HEK293 (cell line): ENCODE data around the gene ERAP2.
"Not testable (repeated sequence)": the region's sequence is repeated elsewhere in the genome, so short reads cannot be mapped to it uniquely, and the experiment has no call there.

Source experiments
- CTCF ChIA-PET: fragments of 350-600 bp; formaldehyde crosslinking; extraction: SDS; loops from one replicate; lab custom pipeline; 2021; ENCODE audit warnings: antibody characterized with exemption; lab: Yijun Ruan, JAX
- POLR2A ChIA-PET: fragments of 300-600 bp; formaldehyde crosslinking; extraction: SDS; loops from one replicate; lab custom pipeline; 2020; ENCODE audit warnings: antibody characterized with exemption, inconsistent platforms; lab: Yijun Ruan, JAX
- H3K27ac ChIP-seq: fragments of 200-500 bp; sonication (Bioruptor generic); 2 replicates; pipeline ENCODE4 v1.5.1; 2014; ENCODE audit warnings: low read depth, low read length, control low read depth, inconsistent platforms; ENCODE audit errors: extremely low read depth
- H3K36me3 ChIP-seq, 2 experiments: fragments of 200-500 bp in 1 of 2; sonication (Bioruptor generic) in 1 of 2; 1 replicate in 1 of 2; 2 replicates in 1 of 2; pipeline ENCODE4 v1.5.1; 2014 to 2017; ENCODE audit warnings: inconsistent platforms in 2 of 2, low read length in 2 of 2; ENCODE audit not compliant: control insufficient read depth in 2 of 2, insufficient read depth in 1 of 2
- H3K4me1 ChIP-seq: fragments of 200-500 bp; sonication (Bioruptor generic); 2 replicates; pipeline ENCODE4 v1.5.1; 2014; ENCODE audit warnings: mild to moderate bottlenecking, low read length, inconsistent platforms; ENCODE audit not compliant: control insufficient read depth, insufficient read depth
- H3K4me3 ChIP-seq: 2 replicates; pipeline ENCODE4 v1.5.1; 2011; ENCODE audit warnings: low read depth, mild to moderate bottlenecking, control low read depth, low read length, moderate library complexity
- H3K9me3 ChIP-seq: fragments of 200-500 bp; sonication (Bioruptor generic); 2 replicates; pipeline ENCODE4 v1.5.1; 2014; ENCODE audit warnings: low read depth, low read length, inconsistent platforms; ENCODE audit not compliant: control insufficient read depth, insufficient read depth
- EGR2 ChIP-seq: fragments of 450-650 bp; formaldehyde crosslinking; IDR thresholded peaks from 2 replicates; pipeline ENCODE4 v1.5.1; 2016; ENCODE audit warnings: low read depth, missing biosample characterization, missing genetic modification characterization
- KLF16 ChIP-seq: fragments of 450-650 bp; formaldehyde crosslinking; IDR thresholded peaks from 2 replicates; pipeline ENCODE4 v1.5.1; 2017; ENCODE audit warnings: missing biosample characterization, missing genetic modification characterization
- OVOL3 ChIP-seq: fragments of 450-650 bp; formaldehyde crosslinking; IDR thresholded peaks from 2 replicates; pipeline ENCODE4 v1.5.1; 2016; ENCODE audit warnings: missing biosample characterization, missing genetic modification characterization
- REPIN1 ChIP-seq: fragments of 450-650 bp; formaldehyde crosslinking; IDR thresholded peaks from 2 replicates; pipeline ENCODE4 v1.5.1; 2017; ENCODE audit warnings: missing biosample characterization, missing genetic modification characterization, low read depth
- REST ChIP-seq: fragments of 450-650 bp; formaldehyde crosslinking; IDR thresholded peaks from 2 replicates; pipeline ENCODE4 v1.5.1; 2016; ENCODE audit warnings: missing biosample characterization, missing genetic modification characterization
- SALL2 ChIP-seq: fragments of 450-650 bp; formaldehyde crosslinking; IDR thresholded peaks from 2 replicates; pipeline ENCODE4 v1.5.0; 2017; ENCODE audit warnings: missing biosample characterization, mild to moderate bottlenecking, missing genetic modification characterization, borderline replicate concordance
- SP2 ChIP-seq: fragments of 450-650 bp; formaldehyde crosslinking; IDR thresholded peaks from 2 replicates; pipeline ENCODE4 v1.5.1; 2016; ENCODE audit warnings: missing biosample characterization, missing genetic modification characterization
- ZBTB11 ChIP-seq: fragments of 450-650 bp; formaldehyde crosslinking; conservative IDR thresholded peaks from 2 replicates; pipeline ENCODE4 v1.5.1; 2016; ENCODE audit warnings: low read depth, missing biosample characterization, missing genetic modification characterization
- ZBTB8A ChIP-seq: fragments of 450-650 bp; formaldehyde crosslinking; IDR thresholded peaks from 2 replicates; pipeline ENCODE4 v1.5.1; 2016; ENCODE audit warnings: missing biosample characterization, missing genetic modification characterization
- ZNF132 ChIP-seq: fragments of 450-650 bp; formaldehyde crosslinking; IDR thresholded peaks from 2 replicates; pipeline ENCODE4 v1.5.1; 2017; ENCODE audit warnings: missing biosample characterization, missing genetic modification characterization, borderline replicate concordance
- ZNF146 ChIP-seq: fragments of 450-650 bp; formaldehyde crosslinking; IDR thresholded peaks from 2 replicates; pipeline ENCODE4 v1.5.1; 2016; ENCODE audit warnings: missing biosample characterization, missing genetic modification characterization
- ZNF155 ChIP-seq: fragments of 450-650 bp; formaldehyde crosslinking; IDR thresholded peaks from 2 replicates; pipeline ENCODE4 v1.5.1; 2016; ENCODE audit warnings: missing biosample characterization, missing genetic modification characterization
- ZNF211 ChIP-seq: fragments of 450-650 bp; formaldehyde crosslinking; IDR thresholded peaks from 2 replicates; pipeline ENCODE4 v1.5.1; 2016; ENCODE audit warnings: low read depth, missing biosample characterization, missing genetic modification characterization
- ZNF324 ChIP-seq: fragments of 450-650 bp; formaldehyde crosslinking; IDR thresholded peaks from 2 replicates; pipeline ENCODE4 v1.5.1; 2016; ENCODE audit warnings: missing biosample characterization, missing genetic modification characterization
- ZNF398 ChIP-seq: fragments of 450-650 bp; formaldehyde crosslinking; IDR thresholded peaks from 2 replicates; pipeline ENCODE4 v1.5.1; 2017; ENCODE audit warnings: missing biosample characterization, missing genetic modification characterization
- ZNF423 ChIP-seq: fragments of 450-650 bp; formaldehyde crosslinking; IDR thresholded peaks from 2 replicates; pipeline ENCODE4 v1.5.1; 2016; ENCODE audit warnings: missing biosample characterization, missing genetic modification characterization
- ZNF529 ChIP-seq: fragments of 450-650 bp; formaldehyde crosslinking; IDR thresholded peaks from 2 replicates; pipeline ENCODE4 v1.5.1; 2017; ENCODE audit warnings: missing genetic modification characterization, missing biosample characterization; ENCODE audit not compliant: insufficient replicate concordance
- ZNF549 ChIP-seq: fragments of 450-650 bp; IDR thresholded peaks from 2 replicates; pipeline ENCODE4 v1.5.1; 2018; ENCODE audit warnings: missing biosample characterization, missing genetic modification characterization, mild to moderate bottlenecking, inconsistent platforms, moderate library complexity
- ZNF558 ChIP-seq: fragments of 450-650 bp; formaldehyde crosslinking; IDR thresholded peaks from 2 replicates; pipeline ENCODE4 v1.5.1; 2016; ENCODE audit warnings: missing biosample characterization, missing genetic modification characterization
- ZNF585B ChIP-seq: fragments of 450-650 bp; formaldehyde crosslinking; IDR thresholded peaks from 2 replicates; pipeline ENCODE4 v1.5.1; 2016; ENCODE audit warnings: missing biosample characterization, missing genetic modification characterization
- ZNF596 ChIP-seq: fragments of 450-650 bp; IDR thresholded peaks from 2 replicates; pipeline ENCODE4 v1.5.0; 2018; ENCODE audit warnings: missing biosample characterization, mild to moderate bottlenecking, missing genetic modification characterization, moderate library complexity
- ZNF747 ChIP-seq: fragments of 450-650 bp; formaldehyde crosslinking; IDR thresholded peaks from 2 replicates; pipeline ENCODE4 v1.5.1; 2016; ENCODE audit warnings: missing biosample characterization, missing genetic modification characterization

ERAP2 gene

GRCh38 chr5:96839071-96839592, 37.2 kb upstream of the ERAP2 start (continued):
- TF ChIP-seq ZNF398 (no peak), EGR2 (tag by site-specific recombination) (no peak), ZNF132 (tag by site-specific recombination) (no peak), ZNF529 (tag by site-specific recombination) (no peak), ZBTB8A (tag by site-specific recombination) (no peak), OVOL3 (tag by site-specific recombination) (no peak), ZNF558 (tag by site-specific recombination) (no peak), KLF16 (tag by site-specific recombination) (no peak), ZNF155 (tag by site-specific recombination) (no peak)

GRCh38 chr5:96841931-96842330, 34.4 kb upstream of the ERAP2 start:
- POLR2A ChIA-PET, result not testable (repeated sequence)

GRCh38 chr5:96843140-96843539, 33.2 kb upstream of the ERAP2 start:
- TF ChIP-seq ZNF747, result no peak
- TF ChIP-seq SP2 (tag by site-specific recombination), result 0 out of 2 replicates have a peak, but pooled peaks have one; percentile 7
- Histone ChIP-seq H3K9me3 (no peaks in the 10 kb centered on the region), H3K27ac (no peak overlapping the region), H3K4me3 (no peak overlapping the region), H3K4me1 (peaks cover 4% of the 10 kb centered on the region; the same call in 1 of the 2 replicates), H3K36me3 (no peaks in the 10 kb centered on the region)
- ChIA-PET POLR2A (no interaction called here), CTCF (no interaction called here)

More at GRCh38 chr5:96841931-96842330, 34.4 kb upstream of the ERAP2 start:
- H3K4me3 ChIP-seq, H3K36me3 ChIP-seq, H3K9me3 ChIP-seq, CTCF ChIA-PET, H3K27ac ChIP-seq, H3K4me1 ChIP-seq: not testable (repeated sequence)
- TF ChIP-seq ZNF146 (tag by site-specific recombination) (peak; percentile 69), ZNF211 (tag by site-specific recombination) (peak; percentile 78)

GRCh38 chr5:96844481-96844990, 31.8 kb upstream of the ERAP2 start:
- H3K27ac ChIP-seq, result no peak overlapping the region
- no peaks in the 10 kb centered on the region for H3K36me3 ChIP-seq
- ChIA-PET CTCF (interaction anchor here (0.6 to 0.7 kb wide), 2 partner anchors 24 to 75 kb away, joined by 3 read pairs; no protein-coding TSS in a partner anchor), POLR2A (no interaction called here)
- no peak overlapping the region for H3K4me3 ChIP-seq
- no peaks in the 10 kb centered on the region for H3K9me3 ChIP-seq
- peaks cover 4% of the 10 kb centered on the region; the same call in 1 of the 2 replicates for H3K4me1 ChIP-seq
- no peak for TF ChIP-seq ZNF211 (tag by site-specific recombination)
- no peak for TF ChIP-seq REPIN1
- TF ChIP-seq ZNF549 (tag by site-specific recombination), result no peak
- no peak for TF ChIP-seq ZBTB11 (tag by site-specific recombination)
- no peak for TF ChIP-seq ZNF423 (tag by site-specific recombination)
- TF ChIP-seq REST (tag by site-specific recombination), result no peak
- TF ChIP-seq ZNF596 (tag by site-specific recombination), result no peak
- TF ChIP-seq ZNF324 (tag by site-specific recombination), result no peak
- no peak for TF ChIP-seq ZNF585B
- no peak for TF ChIP-seq SALL2
